NCI-H2171 (cell line): ENCODE results near the gene CDC25A.
"Not testable (repeated sequence)": the region's sequence is repeated elsewhere in the genome, so short reads cannot be mapped to it uniquely, and the experiment has no call there.

Source experiments
- DNase-seq: peaks from one replicate; lab custom pipeline; 2025; lab: John Stamatoyannopoulos, UW

Gene CDC25A

DNA sequence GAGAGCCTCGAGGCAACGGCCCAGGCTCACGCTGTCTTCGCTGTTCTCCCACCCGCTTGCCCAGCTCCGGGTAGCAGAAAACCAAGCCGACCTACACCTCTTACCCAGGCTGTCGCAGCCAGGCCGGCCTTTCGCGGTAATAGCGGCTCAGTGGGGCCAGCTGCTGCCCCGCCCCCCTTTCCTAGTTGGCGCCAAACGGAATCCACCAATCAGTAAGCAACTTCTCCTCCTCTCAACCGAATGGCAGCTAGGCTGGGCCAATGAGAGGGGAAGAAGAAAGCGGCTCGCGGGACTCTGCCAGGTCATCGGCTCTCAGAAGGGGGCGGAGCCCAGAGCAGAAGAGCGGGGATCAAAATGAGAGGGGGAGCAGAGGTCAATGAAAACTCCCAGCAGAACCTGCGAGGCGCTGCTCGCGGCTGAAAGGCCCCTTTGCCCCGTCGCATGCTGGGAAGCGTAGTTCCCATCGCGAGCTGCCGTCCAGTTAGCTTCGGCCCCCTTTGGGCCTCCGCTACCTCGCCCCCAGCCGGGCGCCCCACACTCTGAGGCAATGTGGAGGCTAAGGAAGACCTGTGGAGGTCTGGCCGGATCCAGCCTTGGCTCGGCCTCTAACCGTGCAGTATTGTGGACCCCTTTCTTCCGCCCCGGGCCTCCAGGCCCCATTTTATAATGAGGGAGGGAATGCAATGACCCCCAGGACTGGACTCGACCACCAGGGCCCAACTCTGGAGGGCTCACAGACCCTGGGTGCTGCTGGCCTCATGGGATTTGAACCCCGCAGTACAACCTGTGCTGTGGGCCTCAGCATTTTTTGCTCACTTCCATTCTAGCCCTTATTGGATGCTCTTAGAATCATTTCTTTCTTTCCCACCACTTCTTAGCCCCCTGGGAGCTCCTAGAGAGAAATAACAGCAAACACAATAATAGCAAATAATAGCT is at the start of gene CDC25A:
Gene CDC25A, minus strand, starts transcription at position 152 of the 936 bp plus-strand sequence. CDS start 470 bp downstream, outside the sequence.
- peak; percentile 88 for DNase-seq

GRCh38 chr3:48236531-48236930 is 48.3 kb upstream of the CDC25A start:
- no peak for DNase-seq

DNA sequence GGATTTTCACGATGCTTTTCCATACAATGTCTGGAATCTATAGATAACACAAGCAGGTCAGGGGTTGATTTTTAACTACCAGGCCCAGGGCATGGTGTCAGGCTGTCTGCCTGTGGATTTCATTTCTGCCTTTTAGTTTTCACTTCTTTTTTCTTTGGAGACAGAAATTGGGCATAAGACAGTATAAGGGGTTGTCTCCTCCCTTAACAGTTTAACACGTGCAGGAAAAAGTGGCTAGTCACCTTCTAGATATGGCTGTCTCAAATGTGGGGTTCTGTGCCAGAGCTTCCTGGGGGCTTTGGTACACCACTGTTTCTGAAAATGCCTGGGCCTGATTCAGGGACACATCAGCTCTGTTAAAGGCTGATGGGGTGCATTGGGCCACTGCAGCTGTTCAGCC is 45.3 kb upstream of the CDC25A start:
- no peak for DNase-seq

- DNase-seq: peak; percentile 15
Observed at GRCh38 chr3:48232734-48233133, 44.5 kb upstream of the CDC25A start.

- no peak for DNase-seq
Observed at GRCh38 chr3:48232232-48232631, 44.0 kb upstream of the CDC25A start.

DNA sequence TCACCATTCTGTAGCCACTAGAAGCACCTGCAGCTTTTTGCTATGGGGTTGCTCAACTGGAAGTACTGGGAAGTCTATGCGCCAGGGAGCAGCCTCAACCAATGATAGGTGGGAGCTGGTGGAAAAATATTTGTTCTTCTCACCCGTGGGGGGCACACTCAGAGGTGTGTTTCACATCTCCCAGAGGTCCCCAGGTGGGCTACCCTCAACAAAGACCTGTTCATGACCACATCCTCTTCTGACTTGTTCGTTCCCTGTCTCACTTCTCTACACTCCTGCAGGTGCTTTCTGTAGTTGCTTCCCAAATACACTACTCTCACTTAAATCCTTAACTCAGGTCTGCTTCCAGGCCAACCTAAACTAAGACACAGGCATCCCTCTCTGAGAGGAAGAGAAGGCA is 38.7 kb upstream of the CDC25A start:
- DNase-seq: no peak

- no peak for DNase-seq
Observed at GRCh38 chr3:48225587-48225986, 37.4 kb upstream of the CDC25A start.

DNA sequence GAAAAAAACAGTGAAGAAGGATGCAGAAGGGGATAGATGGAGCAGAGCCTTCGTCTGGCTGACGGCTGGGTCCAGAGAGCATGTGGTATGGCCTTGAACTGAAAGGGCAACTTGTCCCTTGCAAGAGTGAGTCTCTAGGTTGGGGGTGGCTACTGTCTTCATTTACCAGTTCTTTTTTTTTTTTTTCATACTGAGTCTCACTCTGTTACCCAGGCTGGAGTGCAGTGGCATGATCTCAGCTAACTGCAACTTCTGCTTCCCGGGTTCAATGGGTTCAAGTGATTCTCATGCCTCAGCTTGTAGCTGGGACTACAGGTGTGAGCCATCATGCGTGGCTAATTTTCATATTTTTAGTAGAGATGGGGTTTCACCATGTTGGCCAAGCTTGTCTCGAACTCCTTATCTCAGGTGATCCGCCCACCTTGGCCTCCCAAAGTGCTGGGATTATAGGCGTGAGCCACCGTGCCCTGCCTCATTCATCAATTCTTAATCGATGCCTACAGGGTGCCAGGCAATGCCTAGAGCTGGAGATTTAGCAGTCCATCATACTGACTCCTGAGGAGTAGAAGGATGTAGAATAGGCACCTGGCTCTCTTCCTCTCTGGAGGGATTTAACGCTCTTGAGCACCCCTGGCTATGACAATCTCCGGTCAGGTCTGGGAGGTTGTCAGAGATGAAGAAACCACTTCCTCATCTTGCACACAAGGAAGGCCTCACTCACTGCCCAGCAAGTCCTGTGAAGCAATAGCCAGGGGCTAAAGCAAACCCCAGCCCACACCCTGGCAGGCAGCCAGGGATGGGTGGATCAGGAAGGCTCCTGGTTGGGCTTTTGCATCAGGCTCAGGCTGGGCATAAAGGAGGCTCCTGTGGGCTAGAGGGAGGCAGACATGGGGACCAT is 34.6 kb upstream of the CDC25A start, which contains the start of gene CAMP:
Gene CAMP, plus strand, starts transcription at position 880 of the 898 bp plus-strand sequence. Its CDS starts 17 bp downstream, at position 897.
- no peak for DNase-seq

- no peak for DNase-seq
Observed at GRCh38 chr3:48220746-48221145, 32.5 kb upstream of the CDC25A start.

- no peak for DNase-seq
Observed at GRCh38 chr3:48219543-48219942, 31.3 kb upstream of the CDC25A start.

GRCh38 chr3:48218537-48218936 is 30.3 kb upstream of the CDC25A start:
- DNase-seq: no peak

DNA sequence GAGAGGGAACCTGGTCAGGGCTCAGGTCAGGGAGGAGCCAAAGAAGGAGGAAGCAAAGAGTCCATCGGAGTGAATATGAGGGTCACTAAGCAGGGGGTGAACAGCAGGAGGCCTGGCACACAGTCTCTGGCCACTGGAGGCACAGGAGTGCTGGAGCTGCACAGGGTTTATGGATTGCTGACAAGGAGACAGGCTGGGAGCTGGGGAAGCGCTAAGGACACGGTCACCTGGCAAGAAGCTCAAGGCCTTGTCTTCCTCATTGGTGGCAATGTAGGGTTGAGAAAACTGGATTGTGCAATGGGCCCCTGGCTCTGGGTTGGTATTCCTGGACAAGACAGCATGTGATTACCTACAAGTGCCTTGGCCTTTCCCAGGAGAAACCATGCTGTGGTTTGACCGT is 29.2 kb upstream of the CDC25A start:
- DNase-seq: no peak

DNA sequence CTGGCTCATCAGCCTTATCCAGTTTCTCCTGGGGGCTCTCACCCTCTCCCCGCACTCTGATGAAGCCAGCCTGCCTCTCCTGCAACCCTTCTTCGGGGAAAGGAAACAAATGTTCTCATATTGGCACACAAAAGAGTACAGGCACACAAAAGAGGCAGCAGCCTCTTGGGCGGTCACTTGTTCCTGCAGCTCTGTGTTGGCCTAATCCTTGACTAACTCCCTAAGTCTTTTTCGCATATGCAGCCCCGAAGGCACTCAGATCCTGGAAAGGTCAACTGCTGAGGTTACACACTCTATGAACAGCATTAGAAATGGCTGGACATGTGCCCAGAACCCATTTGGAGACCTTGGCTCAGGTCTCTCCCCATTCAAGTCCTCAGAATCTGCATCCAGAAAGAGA is 27.7 kb upstream of the CDC25A start:
- no peak for DNase-seq

DNA sequence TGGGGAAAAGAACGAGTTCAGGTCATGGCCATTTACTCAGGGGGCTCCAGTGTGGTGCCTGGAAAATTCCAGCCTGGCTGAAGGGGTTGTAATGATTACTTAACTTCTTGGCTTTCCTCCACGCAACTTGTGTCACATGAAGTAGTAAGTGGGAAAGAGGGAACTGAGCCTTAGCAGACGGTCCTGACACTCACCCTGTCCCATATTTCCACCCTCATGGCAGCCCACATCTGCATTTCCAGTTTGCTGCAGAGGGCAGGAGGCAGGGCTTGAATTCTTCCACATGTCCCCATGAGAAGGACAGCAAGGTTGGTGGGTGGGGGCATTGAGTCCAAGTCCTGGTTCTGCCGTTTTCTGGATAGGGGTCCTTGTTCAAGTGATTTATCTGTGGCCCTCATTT is 27.2 kb upstream of the CDC25A start:
- no peak for DNase-seq

DNA sequence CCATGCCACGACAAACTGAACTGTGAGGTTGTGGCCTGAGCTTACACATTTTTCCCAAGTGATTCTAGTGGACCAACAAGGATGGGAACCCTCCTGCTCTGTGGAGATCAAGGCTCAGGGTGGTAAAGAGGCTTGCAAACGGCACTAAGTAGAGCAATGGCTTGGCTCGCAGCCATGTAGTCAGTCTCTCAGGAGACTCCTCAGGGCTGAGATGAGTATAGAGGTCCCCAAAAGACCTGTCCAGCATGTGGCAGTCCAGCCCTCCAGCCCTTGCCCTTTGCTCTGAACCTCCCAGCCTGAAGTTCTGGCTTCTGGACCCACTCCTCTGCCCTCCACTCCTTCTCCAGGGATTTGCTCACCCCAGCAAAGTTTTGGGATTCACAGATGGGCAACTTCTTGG is 26.8 kb upstream of the CDC25A start:
- no peak for DNase-seq

DNA sequence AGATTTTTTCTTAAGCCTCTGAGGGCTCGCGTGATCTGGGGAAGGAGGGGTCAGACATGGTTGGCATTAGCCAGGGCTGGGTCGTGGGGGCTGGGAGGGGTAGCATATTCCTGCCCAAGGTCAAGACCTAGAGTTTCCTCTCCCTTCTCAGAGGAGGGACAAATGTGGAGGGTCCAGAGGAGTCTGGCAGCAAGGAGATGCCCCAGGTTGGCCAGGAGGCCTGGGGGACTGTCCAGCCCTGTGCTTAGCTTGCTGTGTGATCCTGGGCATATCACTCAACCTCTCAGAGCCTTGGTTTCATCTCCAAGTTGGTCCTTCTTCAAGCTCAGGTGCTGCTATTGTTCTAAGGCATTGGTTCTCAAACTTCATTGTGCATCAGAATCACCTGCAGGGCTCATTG is 26.0 kb upstream of the CDC25A start:
- no peak for DNase-seq

GRCh38 chr3:48211776-48212175 is 23.6 kb upstream of the CDC25A start:
- not testable (repeated sequence) for DNase-seq

GRCh38 chr3:48210534-48210933 is 22.3 kb upstream of the CDC25A start:
- not testable (repeated sequence) for DNase-seq

DNA sequence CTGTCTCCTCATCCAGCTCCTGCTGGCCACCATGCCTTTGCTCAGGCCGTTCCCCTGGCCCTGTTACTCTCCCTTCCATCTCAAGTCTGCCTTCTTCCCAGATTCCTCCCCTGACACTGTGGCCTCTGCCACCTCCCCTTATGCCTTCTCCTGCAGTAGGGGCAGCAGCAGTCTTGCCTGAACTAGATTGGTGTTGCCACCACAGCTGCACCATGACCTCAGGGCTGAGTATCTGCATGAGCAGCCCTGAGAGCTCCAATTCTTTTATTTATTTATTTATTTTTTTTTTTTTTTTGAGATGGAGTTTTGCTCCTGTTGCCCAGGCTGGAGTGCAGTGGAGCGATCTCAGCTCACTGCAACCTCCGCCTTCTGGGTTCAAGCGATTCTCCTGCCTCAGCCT is 21.2 kb upstream of the CDC25A start:
- DNase-seq: no peak

DNA sequence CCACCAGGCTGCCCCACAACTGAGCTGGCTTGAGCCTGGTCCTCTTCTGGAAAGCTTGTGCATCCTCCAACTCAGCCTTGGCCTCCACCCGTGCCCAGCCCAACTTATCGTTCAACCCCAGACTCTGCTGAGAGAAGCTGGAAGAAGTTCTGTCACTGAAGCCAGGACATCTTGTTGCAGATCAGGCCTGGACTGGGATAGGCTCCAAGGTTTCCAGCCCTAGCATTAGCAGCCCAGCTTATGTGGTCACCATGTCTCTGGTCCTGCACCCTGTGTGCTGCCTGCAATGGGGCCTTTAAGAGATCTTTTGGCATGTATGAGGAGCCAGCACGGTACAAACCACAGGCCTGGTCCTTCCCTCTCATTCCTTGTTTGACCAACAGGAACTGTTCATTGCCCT is 19.9 kb upstream of the CDC25A start:
- no peak for DNase-seq

DNA sequence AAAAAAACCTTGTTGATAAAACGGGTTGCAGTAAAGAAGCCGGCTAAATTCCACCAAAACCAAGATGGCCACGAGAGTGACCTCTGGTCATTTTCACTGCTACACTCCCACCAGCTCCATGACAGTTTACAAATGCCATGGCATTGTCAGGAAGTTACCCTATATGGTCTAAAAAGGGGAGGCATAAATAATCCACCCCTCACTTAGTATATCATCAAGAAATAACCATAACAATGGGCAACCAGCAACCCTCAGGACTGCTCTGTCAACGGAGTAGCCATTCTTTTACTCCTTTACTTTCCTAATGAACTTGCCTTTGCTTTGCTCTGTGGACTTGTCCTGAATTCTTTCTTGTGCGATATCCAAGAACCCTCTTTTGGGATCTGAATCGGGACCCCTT is 14.4 kb upstream of the CDC25A start:
- no peak for DNase-seq

- DNase-seq: no peak
Observed at GRCh38 chr3:48199117-48199516, 10.9 kb upstream of the CDC25A start.

GRCh38 chr3:48196611-48197010 is 8.4 kb upstream of the CDC25A start:
- DNase-seq: no peak
